Thyroid gland (tissue), 4 donors: ENCODE results near the gene ACBD4. TPM values are rescaled to one million over a fixed set of nuclear protein-coding genes. Genes with fewer than 3 reads are reported as not detected.
A peak's percentile ranks its signal among the peaks of the same experiment; 100 is the strongest.

Experiments
- DNase-seq, 2 donors: peaks; one replicate each; pipeline ENCODE4 v3.0.0-alpha.2; 2019
- H3K27ac ChIP-seq, 3 donors: fragments of 200-600 bp; sonication (generic); 1 replicate in 2 of 3; 2 replicates in 1 of 3; pipeline ENCODE4 v1.5.1; 2016 to 2019; ENCODE audit warnings: mild to moderate bottlenecking in 1 of 3, moderate library complexity in 1 of 3
- H3K27me3 ChIP-seq: fragments of 200-600 bp; sonication (generic); one replicate; pipeline ENCODE4 v1.5.1; 2019
- H3K36me3 ChIP-seq, 2 donors: fragments of 200-600 bp; sonication (generic); one replicate each; pipeline ENCODE4 v1.5.1; 2016 to 2019
- H3K4me1 ChIP-seq, 2 donors: fragments of 200-600 bp; sonication (generic); one replicate each; pipeline ENCODE4 v1.5.1; 2017 to 2019
- H3K4me3 ChIP-seq, 3 donors: fragments of 200-600 bp; sonication (generic); replicated peaks in 1 of 3; 1 replicate in 2 of 3; 2 replicates in 1 of 3; pipeline ENCODE4 v1.5.1; 2016; ENCODE audit warnings: mild to moderate bottlenecking in 1 of 3
- H3K9me3 ChIP-seq: fragments of 200-600 bp; sonication (generic); one replicate; pipeline ENCODE4 v1.5.1; 2017
- CTCF ChIP-seq, 6 experiments: fragments of 200-600 bp in 3 of 6; fragments of 450-650 bp in 3 of 6; sonication (generic) in 3 of 6; IDR thresholded peaks; one replicate each; pipeline ENCODE4 v1.5.1; 2016 to 2019; ENCODE audit warnings: antibody characterized with exemption in 6 of 6, mild to moderate bottlenecking in 2 of 6, inconsistent platforms in 1 of 6, moderate library complexity in 1 of 6
- POLR2A ChIP-seq, 2 donors: fragments of 450-650 bp; IDR thresholded peaks; one replicate each; pipeline ENCODE4 v1.6.1; 2017; ENCODE audit warnings: antibody characterized with exemption in 2 of 2, mild to moderate bottlenecking in 2 of 2, moderate library complexity in 1 of 2
- WGBS, 2 donors: methylation state at CpG; one replicate each; pipeline ENCODE4 v1.1.5; 2017; 5-methylcytosine and 5-hydroxymethylcytosine counted together
- intact Hi-C: fragments of 100-400 bp; cut with DNase I; formaldehyde crosslinking; loops from one replicate; pipeline ENCODE4 v1.15.1; 2023
- microRNA-seq: library from miRNA; unstranded; fragments of <30 nt; microRNA quantifications from one replicate; pipeline ENCODE4, GENCODE V29; 2016
- small RNA-seq: library from RNA; depleted of rRNA; stranded (forward); fragments of <200 nt; gene quantifications from one replicate; pipeline ENCODE3, GENCODE V24; 2016
- total RNA-seq, 4 donors: library from RNA; depleted of rRNA; stranded (reverse); fragments of >200 nt; gene quantifications; one replicate each; pipeline ENCODE4 v1.2.3, GENCODE V29; 2016

Gene ACBD4
- total RNA-seq, 4 donors from 2014 or later, result 16.7 to 20.4 (median 17.7) TPM

DNA sequence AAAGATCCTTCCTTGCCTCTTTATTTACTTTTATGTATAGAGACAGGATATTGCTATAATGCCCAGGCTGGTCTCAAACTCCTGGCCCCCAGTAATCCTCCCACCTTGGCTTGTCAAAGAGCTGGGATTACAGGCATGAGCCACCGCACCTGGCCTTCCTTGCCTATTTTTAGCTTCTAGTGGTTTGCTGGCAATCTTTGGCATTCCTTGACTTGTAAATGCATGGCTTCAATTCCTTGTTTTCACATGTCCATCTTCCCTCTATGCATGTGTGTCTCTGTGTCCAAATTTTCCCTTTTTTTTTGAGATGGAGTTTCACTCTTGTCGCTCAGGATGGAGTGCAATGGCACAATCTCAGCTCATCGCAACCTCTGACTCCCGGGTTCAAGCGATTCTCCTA, 48.7 kb downstream of the ACBD4 start:
- H3K27me3 ChIP-seq, result no peaks in the 10 kb centered on the region
- intact Hi-C loops, result no loop called here
- no peaks in the 10 kb centered on the region for H3K9me3 ChIP-seq
- no peaks in the 10 kb centered on the region for H3K36me3 ChIP-seq
- no peak for DNase-seq
- H3K4me3 ChIP-seq, result no peak overlapping the region
- no peak overlapping the region for H3K27ac ChIP-seq
- 88 to 95% methylated on average over 5 of the region's 5 CpGs for WGBS, 2 donors
- no peak for TF ChIP-seq CTCF (IDR thresholded peaks at IDR 0.05)
- TF ChIP-seq POLR2A (IDR thresholded peaks at IDR 0.05), result no peak
- no peaks in the 10 kb centered on the region for H3K4me1 ChIP-seq

GRCh38 chr17:45186801-45187354, 51.4 kb downstream of the ACBD4 start:
- H3K4me3 ChIP-seq, result no peak overlapping the region
- WGBS, 2 donors, result 84 to 85% methylated on average over 7 of the region's 7 CpGs
- intact Hi-C loops, result no loop called here
- peaks cover 11 to 15% of the 10 kb centered on the region in 2 donors for H3K4me1 ChIP-seq
- TF ChIP-seq POLR2A (IDR thresholded peaks at IDR 0.05), result no peak
- no peak for TF ChIP-seq CTCF (IDR thresholded peaks at IDR 0.05)
- H3K9me3 ChIP-seq, result no peaks in the 10 kb centered on the region
- no peak overlapping the region for H3K27ac ChIP-seq
- no peaks in the 10 kb centered on the region for H3K36me3 ChIP-seq
- no peaks in the 10 kb centered on the region for H3K27me3 ChIP-seq
- DNase-seq, result no peak

- peaks cover 11 to 15% of the 10 kb centered on the region in 2 donors for H3K4me1 ChIP-seq
- H3K4me3 ChIP-seq, result no peak overlapping the region
- TF ChIP-seq POLR2A (IDR thresholded peaks at IDR 0.05) (no peak), CTCF (IDR thresholded peaks at IDR 0.05) (no peak)
- 88 to 92% methylated on average over 2 of the region's 2 CpGs for WGBS, 2 donors
- H3K9me3 ChIP-seq, result no peaks in the 10 kb centered on the region
- H3K36me3 ChIP-seq, result no peaks in the 10 kb centered on the region
- H3K27me3 ChIP-seq, result no peaks in the 10 kb centered on the region
- H3K27ac ChIP-seq, result no peak overlapping the region
- intact Hi-C loops, result no loop called here
- no peak for DNase-seq
Measured at GRCh38 chr17:45189009-45189408, 53.5 kb downstream of the ACBD4 start.

DNA sequence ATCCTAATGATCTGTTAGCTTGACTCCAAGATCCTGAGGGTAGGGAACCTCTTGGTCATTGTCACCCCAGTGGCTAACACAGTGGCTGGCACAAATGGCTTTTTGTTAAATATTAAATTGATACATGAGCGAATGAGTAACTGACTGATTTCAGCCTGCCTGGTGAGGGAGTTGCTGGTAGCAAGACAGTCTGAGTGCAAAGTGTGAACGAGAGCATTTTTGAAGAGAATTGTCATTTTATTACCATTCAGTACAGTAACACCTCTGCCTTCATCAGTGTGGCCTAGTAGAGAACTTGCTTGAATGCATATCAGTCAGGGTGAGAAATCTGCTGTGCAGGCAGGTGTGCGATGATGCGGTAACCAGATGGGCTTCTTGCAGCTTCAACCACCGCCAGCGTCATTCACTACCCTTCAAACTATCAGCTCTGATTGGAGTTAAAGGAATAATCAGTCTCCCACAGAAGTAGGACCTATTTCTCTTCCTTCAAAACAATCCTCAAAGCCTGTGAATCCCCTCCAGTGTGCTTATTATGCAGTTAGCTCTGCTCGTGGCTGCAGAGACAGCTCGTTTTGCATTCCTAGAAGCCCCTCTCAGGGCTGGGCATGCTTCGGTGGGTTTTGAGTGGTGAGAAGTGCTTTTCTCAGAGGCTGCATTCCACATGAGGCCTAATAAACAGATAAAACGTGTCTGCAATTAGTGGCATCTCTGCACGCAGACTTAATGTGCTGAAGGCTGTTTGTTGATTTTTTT, 55.2 kb downstream of the ACBD4 start:
- TF ChIP-seq POLR2A (IDR thresholded peaks at IDR 0.05) (no peak), CTCF (IDR thresholded peaks at IDR 0.05) (no peak)
- Histone ChIP-seq H3K27me3 (no peaks in the 10 kb centered on the region), H3K36me3 (no peaks in the 10 kb centered on the region), H3K9me3 (no peaks in the 10 kb centered on the region), H3K4me3 (no peak overlapping the region), H3K4me1 (peaks cover 11 to 15% of the 10 kb centered on the region in 2 donors), H3K27ac (no peak overlapping the region)
- intact Hi-C loops, result loop anchor here (10.0 kb wide), 1 partner anchor 266 kb away; no protein-coding TSS in a partner anchor
- 51 to 57% methylated on average over 11 of the region's 11 CpGs for WGBS, 2 donors
- peak; percentile 37 to 39 for DNase-seq

Small RNA genes within 50 kb of the gene (microRNA-seq; reads per million reads assigned to microRNA genes)
- not detected for gene MIR6784

Small RNA genes within 50 kb of the gene (small RNA-seq; reads per million reads assigned to genes)
- not detected for gene MIR6784

Other genes with a start within 250 kb of the ACBD4 start
- 100 to 1,000 TPM in 1 of 4 donors, 10 to 100 TPM in 3; 49.2 to 110 (median 75.1) TPM for gene EFTUD2, start 236.2 kb upstream of the ACBD4 start, total RNA-seq
- gene GFAP, start 220.2 kb upstream of the ACBD4 start, total RNA-seq, result 1 to 10 TPM in 2 of 4 donors, under 1 TPM in 1, not detected in 1; 0.33 to 2.3 (median 2.0) TPM
- gene KIF18B, start 187.9 kb upstream of the ACBD4 start, total RNA-seq, result under 1 TPM in 3 of 4 donors, not detected in 1; 0.11 to 0.50 (median 0.34) TPM
- under 1 TPM in 2 of 4 donors, not detected in 2; 0.59 to 0.75 TPM for gene C1QL1, start 167.4 kb upstream of the ACBD4 start, total RNA-seq
- 100 to 1,000 TPM in 1 of 4 donors, 10 to 100 TPM in 3; 53.5 to 102 (median 72.9) TPM for gene DCAKD, start 84.1 kb upstream of the ACBD4 start, total RNA-seq
- gene NMT1, start 74.4 kb upstream of the ACBD4 start, total RNA-seq, result 10 to 100 TPM; 71.7 to 98.9 (median 85.2) TPM
- 10 to 100 TPM in 3 of 4 donors, 1 to 10 TPM in 1; 8.6 to 24.8 (median 16.9) TPM for gene PLCD3, start 3.2 kb upstream of the ACBD4 start, total RNA-seq
- 10 to 100 TPM; 15.6 to 33.5 (median 18.4) TPM for gene HEXIM1, start 12.8 kb downstream of the ACBD4 start, total RNA-seq
- 10 to 100 TPM in 2 of 4 donors, 1 to 10 TPM in 2; 3.9 to 16.3 (median 10.0) TPM for gene HEXIM2, start 26.2 kb downstream of the ACBD4 start, total RNA-seq
- gene FMNL1, start 86.2 kb downstream of the ACBD4 start, total RNA-seq, result 1 to 10 TPM; 3.2 to 7.6 (median 4.2) TPM
- not detected for gene SPATA32, start 126.4 kb downstream of the ACBD4 start, total RNA-seq
- 10 to 100 TPM in 1 of 4 donors, 1 to 10 TPM in 3; 4.1 to 21.7 (median 6.2) TPM for gene MAP3K14, start 181.3 kb downstream of the ACBD4 start, total RNA-seq